Measurements from ENCODE around the gene CES2.

Gene CES2

GRCh38 chr16:66948837-66949225 lies 13.5 kb downstream of the CES2 start:
- H3K9me3 ChIP-seq (ENCODE audit: control insufficient read depth, insufficient read depth, low read depth, low read length) = no peaks in the 10 kb centered on the region
- CTCF ChIA-PET = interaction anchor here (1.1 kb wide), 1 partner anchor 10 kb away, joined by 3 read pairs; no protein-coding TSS in a partner anchor
- no peak overlapping the region for H3K27ac ChIP-seq (ENCODE audit: extremely low read depth, low read depth, low read length)
- TF ChIP-seq ZSCAN18 (tag by site-specific recombination; IDR thresholded peaks at IDR 0.05) (no peak), ZNF571 (tag by site-specific recombination; IDR thresholded peaks at IDR 0.05) (no peak), ZNF530 (tag by site-specific recombination; IDR thresholded peaks at IDR 0.05; ENCODE audit: low read depth) (no peak), ZNF23 (tag by site-specific recombination; IDR thresholded peaks at IDR 0.05; ENCODE audit: borderline replicate concordance) (no peak), ZBTB17 (tag by site-specific recombination; IDR thresholded peaks at IDR 0.05) (no peak), ZNF585B (tag by site-specific recombination; IDR thresholded peaks at IDR 0.05) (no peak), GLI2 (tag by site-specific recombination; IDR thresholded peaks at IDR 0.05; ENCODE audit: borderline replicate concordance, low read depth) (no peak), ZNF148 (tag by site-specific recombination; IDR thresholded peaks at IDR 0.05; ENCODE audit: borderline replicate concordance) (no peak), GLIS1 (tag by site-specific recombination; IDR thresholded peaks at IDR 0.05) (no peak), ZNF341 (tag by site-specific recombination; IDR thresholded peaks at IDR 0.05; ENCODE audit: low read depth) (no peak), ZBTB44 (tag by site-specific recombination; IDR thresholded peaks at IDR 0.05) (no peak), ZNF169 (tag by site-specific recombination; IDR thresholded peaks at IDR 0.05) (no peak), ZIC2 (tag by site-specific recombination; IDR thresholded peaks at IDR 0.05) (no peak), ZNF785 (tag by site-specific recombination; IDR thresholded peaks at IDR 0.05) (no peak), ZNF112 (tag by site-specific recombination; IDR thresholded peaks at IDR 0.05) (no peak), ZNF549 (tag by site-specific recombination; IDR thresholded peaks at IDR 0.05) (no peak), ZNF280C (tag by site-specific recombination; IDR thresholded peaks at IDR 0.05) (no peak)
- H3K4me1 ChIP-seq (ENCODE audit: control insufficient read depth, insufficient read depth, low read length) = no peaks in the 10 kb centered on the region
- no peak overlapping the region for H3K4me3 ChIP-seq (ENCODE audit: low read depth, low read length)
- peaks cover 0 to 1% of the 10 kb centered on the region in 2 experiments; a peak in 1 of 3 replicates for H3K36me3 ChIP-seq (ENCODE audit: control insufficient read depth in 2 of 2, insufficient read depth in 1 of 2, low read length in 2 of 2)
- POLR2A ChIA-PET = no interaction called here

GRCh38 chr16:66949472-66949871 lies 14.2 kb downstream of the CES2 start:
- CTCF ChIA-PET = interaction anchor here (0.7 to 2.7 kb wide), 4 partner anchors 9 to 55 kb away, joined by 3 to 9 read pairs (median 4); partner anchors contain the start of gene CES3
- TF ChIP-seq ZFP3 (tag by site-specific recombination; IDR thresholded peaks at IDR 0.05; ENCODE audit: low read depth) = no peak
- no peak for TF ChIP-seq ZNF433 (tag by site-specific recombination; IDR thresholded peaks at IDR 0.05; ENCODE audit: low read depth)
- TF ChIP-seq ZNF48 (tag by site-specific recombination; IDR thresholded peaks at IDR 0.05) = no peak
- TF ChIP-seq ZNF654 (tag by site-specific recombination; IDR thresholded peaks at IDR 0.05; ENCODE audit: low read depth) = no peak
- no peak for TF ChIP-seq ZNF555 (tag by site-specific recombination; conservative IDR thresholded peaks at IDR 0.05)
- no peak for TF ChIP-seq ZNF701 (tag by site-specific recombination; IDR thresholded peaks at IDR 0.05)
- no peak for TF ChIP-seq ZXDB (tag by site-specific recombination; IDR thresholded peaks at IDR 0.05)
- TF ChIP-seq ZNF510 (tag by site-specific recombination; IDR thresholded peaks at IDR 0.05; ENCODE audit: insufficient replicate concordance) = no peak
- TF ChIP-seq ZNF2 (tag by site-specific recombination; IDR thresholded peaks at IDR 0.05) = no peak
- TF ChIP-seq ZNF785 (tag by site-specific recombination; IDR thresholded peaks at IDR 0.05) = no peak
- no peak for TF ChIP-seq HOXD13 (CRISPR knock-in tag; IDR thresholded peaks at IDR 0.05; ENCODE audit: borderline replicate concordance)

More at GRCh38 chr16:66949472-66949871, 14.2 kb downstream of the CES2 start:
- Histone ChIP-seq H3K4me1 (ENCODE audit: control insufficient read depth, insufficient read depth, low read length) (no peaks in the 10 kb centered on the region), H3K4me3 (ENCODE audit: low read depth, low read length) (no peak overlapping the region), H3K27ac (ENCODE audit: extremely low read depth, low read depth, low read length) (no peak overlapping the region), H3K9me3 (ENCODE audit: control insufficient read depth, insufficient read depth, low read depth, low read length) (no peaks in the 10 kb centered on the region), H3K36me3 (ENCODE audit: control insufficient read depth in 2 of 2, insufficient read depth in 1 of 2, low read length in 2 of 2) (no peaks in the 10 kb centered on the region)
- POLR2A ChIA-PET = interaction anchor here (0.6 kb wide), 1 partner anchor 24 kb away, joined by 4 read pairs; no protein-coding TSS in a partner anchor

All from HEK293 (cell line).